ENCODE results near the gene ZNF664. TPM values are rescaled to one million over a fixed set of nuclear protein-coding genes. Genes with fewer than 3 reads are reported as not detected.

ZNF664 gene
- total RNA-seq, 1 experiment from 2014 or later, result 87.6 TPM

- DNase-seq, result no peak
- no peaks in the 10 kb centered on the region for H3K27me3 ChIP-seq (ENCODE audit: insufficient read depth, low read depth)
- no peak for TF ChIP-seq EZH2 (IDR thresholded peaks at IDR 0.05; ENCODE audit: low read depth)
- no peak for TF ChIP-seq CTCF (conservative IDR thresholded peaks at IDR 0.05)
- intact Hi-C loops (cut with micrococcal nuclease; ENCODE audit: unreplicated experiment), result no loop called here
- H3K9me2 ChIP-seq (ENCODE audit: insufficient read depth), result no peaks in the 10 kb centered on the region
- H3K27ac ChIP-seq, result no peak overlapping the region
- H2AFZ ChIP-seq, result no peak overlapping the region
- H3K79me2 ChIP-seq (ENCODE audit: low read depth), result no peaks in the 10 kb centered on the region
- H3K4me3 ChIP-seq, result no peak overlapping the region
- no peaks in the 10 kb centered on the region for H3K36me3 ChIP-seq (ENCODE audit: low read depth)
- no peaks in the 10 kb centered on the region for H3K4me1 ChIP-seq (replicated peaks; ENCODE audit: insufficient read depth)
- H3K4me2 ChIP-seq, result no peak overlapping the region
- CTCF ChIA-PET, result no interaction called here
- no peaks in the 10 kb centered on the region; the same call in 1 of the 2 replicates for H3K9me3 ChIP-seq (ENCODE audit: insufficient read depth, low read depth)
- H4K20me1 ChIP-seq (ENCODE audit: insufficient read depth), result no peaks in the 10 kb centered on the region
- no peaks in the 10 kb centered on the region for H3F3A ChIP-seq (ENCODE audit: insufficient read depth, low read depth)
- POLR2A ChIA-PET (ENCODE audit: unreplicated experiment), result no interaction called here
- BruUV-seq (replicated peaks), result no TSS peak
Observed at GRCh38 chr12:123943816-123944215, 29.2 kb upstream of the ZNF664 start.

GRCh38 chr12:123944696-123945095 lies 28.3 kb upstream of the ZNF664 start:
- H3K27me3 ChIP-seq (ENCODE audit: insufficient read depth, low read depth), result no peaks in the 10 kb centered on the region
- no peaks in the 10 kb centered on the region for H4K20me1 ChIP-seq (ENCODE audit: insufficient read depth)
- ChIA-PET CTCF (no interaction called here), POLR2A (ENCODE audit: unreplicated experiment) (no interaction called here)
- BruUV-seq (replicated peaks), result no TSS peak
- TF ChIP-seq CTCF (conservative IDR thresholded peaks at IDR 0.05) (no peak), EZH2 (IDR thresholded peaks at IDR 0.05; ENCODE audit: low read depth) (no peak)
- H3K4me2 ChIP-seq, result no peak overlapping the region
- H3K79me2 ChIP-seq (ENCODE audit: low read depth), result no peaks in the 10 kb centered on the region
- no peak for DNase-seq
- H3F3A ChIP-seq (ENCODE audit: insufficient read depth, low read depth), result no peaks in the 10 kb centered on the region
- H3K36me3 ChIP-seq (ENCODE audit: low read depth), result no peaks in the 10 kb centered on the region
- no peak overlapping the region for H3K27ac ChIP-seq
- no peak overlapping the region for H2AFZ ChIP-seq
- intact Hi-C loops (cut with micrococcal nuclease; ENCODE audit: unreplicated experiment), result no loop called here
- H3K9me3 ChIP-seq (ENCODE audit: insufficient read depth, low read depth), result no peaks in the 10 kb centered on the region; the same call in 1 of the 2 replicates
- no peaks in the 10 kb centered on the region for H3K4me1 ChIP-seq (replicated peaks; ENCODE audit: insufficient read depth)
- H3K9me2 ChIP-seq (ENCODE audit: insufficient read depth), result no peaks in the 10 kb centered on the region
- no peak overlapping the region for H3K4me3 ChIP-seq

GRCh38 chr12:123945287-123946151 lies 27.5 kb upstream of the ZNF664 start:
- Histone ChIP-seq H3K27me3 (ENCODE audit: insufficient read depth, low read depth) (no peaks in the 10 kb centered on the region), H3K4me2 (no peak overlapping the region), H4K20me1 (ENCODE audit: insufficient read depth) (no peaks in the 10 kb centered on the region), H3K9me2 (ENCODE audit: insufficient read depth) (no peaks in the 10 kb centered on the region), H3K4me1 (replicated peaks; ENCODE audit: insufficient read depth) (no peaks in the 10 kb centered on the region), H3K36me3 (ENCODE audit: low read depth) (no peaks in the 10 kb centered on the region), H3K27ac (no peak overlapping the region), H3K4me3 (no peak overlapping the region), H3K9me3 (ENCODE audit: insufficient read depth, low read depth) (no peaks in the 10 kb centered on the region; the same call in 1 of the 2 replicates), H3K79me2 (ENCODE audit: low read depth) (no peaks in the 10 kb centered on the region), H2AFZ (no peak overlapping the region), H3F3A (ENCODE audit: insufficient read depth, low read depth) (no peaks in the 10 kb centered on the region)
- intact Hi-C loops (cut with micrococcal nuclease; ENCODE audit: unreplicated experiment), result no loop called here
- BruUV-seq (replicated peaks), result no TSS peak
- CTCF ChIA-PET, result interaction anchor here (0.5 kb wide), 1 partner anchor 18 kb away, joined by 5 read pairs; no protein-coding TSS in a partner anchor
- DNase-seq, result no peak
- no peak for TF ChIP-seq EZH2 (IDR thresholded peaks at IDR 0.05; ENCODE audit: low read depth)
- no peak for TF ChIP-seq CTCF (conservative IDR thresholded peaks at IDR 0.05)
- POLR2A ChIA-PET (ENCODE audit: unreplicated experiment), result no interaction called here
